Stomach (tissue), 9 donors: ENCODE measurements around the gene FUZ. TPM values are rescaled to one million over a fixed set of nuclear protein-coding genes. Genes with fewer than 3 reads are reported as not detected.
"Not testable (repeated sequence)": the region's sequence is repeated elsewhere in the genome, so short reads cannot be mapped to it uniquely, and the experiment has no call there.

ENCODE experiments used
- DNase-seq, 2 donors: peaks; one replicate each; pipeline versions ENCODE4 v3.0.0 to v3.0.0-alpha.2; 2013 to 2019
- H3K27ac ChIP-seq, 5 donors: fragments of 200-600 bp in 4 of 5; sonication (generic) in 4 of 5; one replicate each; pipeline ENCODE4 v1.5.1; 2013 to 2019; ENCODE audit warnings: mild to moderate bottlenecking in 1 of 5, moderate library complexity in 1 of 5
- H3K27me3 ChIP-seq, 3 donors: fragments of 200-600 bp; sonication (generic); one replicate each; pipeline ENCODE4 v1.5.1; 2017 to 2019; ENCODE audit warnings: mixed run types in 1 of 3
- H3K36me3 ChIP-seq, 4 donors: fragments of 200-600 bp; sonication (generic); 1 replicate in 3 of 4; 2 replicates in 1 of 4; pipeline ENCODE4 v1.5.1; 2016 to 2019
- H3K4me1 ChIP-seq, 4 donors: fragments of 200-600 bp; sonication (generic); one replicate each; pipeline ENCODE4 v1.5.1; 2016 to 2019
- H3K4me3 ChIP-seq, 4 donors: fragments of 200-600 bp; sonication (generic) in 3 of 4; one replicate each; pipeline ENCODE4 v1.5.1; 2016 to 2019; ENCODE audit warnings: mild to moderate bottlenecking in 1 of 4
- H3K9me3 ChIP-seq, 4 donors: fragments of 200-600 bp; sonication (generic); one replicate each; pipeline ENCODE4 v1.5.1; 2016 to 2019
- EP300 ChIP-seq: sonication (generic); formaldehyde crosslinking; IDR thresholded peaks from one replicate; pipeline ENCODE4 v1.6.1; 2017; ENCODE audit warnings: antibody characterized with exemption
- POLR2A ChIP-seq, 4 donors: fragments of 450-650 bp; IDR thresholded peaks; one replicate each; pipeline ENCODE4 v1.6.1; 2016; ENCODE audit warnings: antibody characterized with exemption in 4 of 4, control low read depth in 2 of 4, mild to moderate bottlenecking in 1 of 4, moderate library complexity in 1 of 4
- POLR2AphosphoS5 ChIP-seq, 3 donors: sonication (generic); formaldehyde crosslinking; IDR thresholded peaks; one replicate each; pipeline ENCODE4 v1.6.1; 2016; ENCODE audit warnings: antibody characterized with exemption in 3 of 3
- WGBS, 5 donors: extraction: QIAGEN DNeasy Blood & Tissue Kit in 3 of 5; methylation state at CpG; one replicate each; pipeline versions ENCODE4 v1.1.5 to v1.1.7; 2013 to 2018; 5-methylcytosine and 5-hydroxymethylcytosine counted together
- intact Hi-C: fragments of 100-400 bp; cut with DNase I; formaldehyde crosslinking; loops from one replicate; pipeline ENCODE4 v1.15.1; 2023; ENCODE audit warnings: low total_unique reads
- polyA plus RNA-seq, 3 donors: library from polyadenylated mRNA; stranded (reverse); fragments of 200-250 nt; gene quantifications; one replicate each; pipeline ENCODE4 v1.2.3, GENCODE V29; 2013
- total RNA-seq, 5 donors: library from RNA; depleted of rRNA; stranded (reverse); fragments of >200 nt; gene quantifications; one replicate each; pipeline versions ENCODE4 v1.1.0 to v1.2.3, GENCODE V29; 2014 to 2016
- TF ChIP-seq, protein P1 (sequence below), 7 experiments: fragments of 450-650 bp in 4 of 7; fragments of 200-600 bp in 3 of 7; sonication (generic) in 3 of 7; IDR thresholded peaks; one replicate each; pipeline ENCODE4 v1.5.1; 2016 to 2019; ENCODE audit warnings: antibody characterized with exemption in 7 of 7, control low read depth in 2 of 7, mild to moderate bottlenecking in 1 of 7
- donor health status: healthy with polysubstance abuse.
- donor health status: Bipolar disorder and iron deficiency.
- donor health status: healthy.

Gene FUZ
- total and polyA plus RNA-seq, 8 donors = 1.2 to 37.4 (median 15.5) TPM

DNA sequence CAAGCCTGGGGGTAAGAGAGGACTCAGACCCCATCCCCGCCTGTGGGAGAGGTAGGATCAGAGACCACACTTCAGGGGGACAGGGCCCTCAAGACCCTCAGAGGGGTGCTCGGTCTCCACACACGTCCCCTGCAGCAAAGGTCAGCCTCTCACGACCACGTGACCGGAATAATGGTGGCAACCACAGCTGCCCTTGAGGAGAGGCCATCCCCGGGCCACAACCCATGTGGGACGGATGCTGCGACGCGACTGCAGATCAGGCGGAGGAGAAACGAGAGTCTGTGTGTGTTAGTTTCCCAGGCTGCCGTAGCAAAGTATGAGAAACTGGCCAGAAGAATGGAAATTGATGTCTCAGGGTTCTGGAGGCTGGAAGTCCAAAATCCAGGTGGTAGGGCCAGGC, 13.9 kb upstream of the FUZ start:
- 86 to 94% (median 88%) methylated on average over 8 to 14 of the region's 14 CpGs for WGBS, 5 donors
- H3K4me1 ChIP-seq = peaks cover 0 to 24% (median 8%) of the 10 kb centered on the region in 4 donors
- DNase-seq = no peak
- H3K9me3 ChIP-seq = no peaks in the 10 kb centered on the region
- intact Hi-C loops = no loop called here
- H3K27ac ChIP-seq = no peak overlapping the region
- no peak overlapping the region for H3K4me3 ChIP-seq
- no peak for TF ChIP-seq EP300
- H3K27me3 ChIP-seq = no peaks in the 10 kb centered on the region
- H3K36me3 ChIP-seq = peaks cover 55 to 88% (median 77%) of the 10 kb centered on the region in 4 donors

DNA sequence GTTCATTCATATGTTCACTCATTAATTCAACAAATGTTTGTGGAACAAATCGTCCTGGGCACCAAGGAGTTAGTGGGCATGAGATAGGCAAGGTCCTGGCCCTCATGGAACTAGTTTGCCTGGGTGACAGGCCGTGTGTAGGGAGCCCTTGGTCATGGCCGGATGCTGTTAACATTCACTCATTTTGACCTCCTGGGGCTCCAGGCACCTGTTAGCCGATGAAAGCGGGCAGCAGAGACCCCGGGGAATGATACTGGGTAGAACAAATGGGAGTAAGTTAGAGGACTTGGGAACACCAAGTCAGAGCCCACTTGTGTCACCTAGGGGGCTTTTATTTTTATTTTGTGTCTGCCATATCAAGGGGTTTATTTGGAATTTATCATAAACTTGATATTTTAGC, 11.6 kb upstream of the FUZ start:
- H3K4me1 ChIP-seq = peaks cover 11 to 42% (median 23%) of the 10 kb centered on the region in 4 donors
- peaks cover 31 to 78% (median 66%) of the 10 kb centered on the region in 4 donors for H3K36me3 ChIP-seq
- intact Hi-C loops = no loop called here
- DNase-seq = no peak
- no peak overlapping the region for H3K4me3 ChIP-seq
- H3K27ac ChIP-seq = no peak overlapping the region
- H3K9me3 ChIP-seq = no peaks in the 10 kb centered on the region
- WGBS, 5 donors = 70 to 88% (median 81%) methylated on average over 6 of the region's 6 CpGs
- no peaks in the 10 kb centered on the region for H3K27me3 ChIP-seq
- TF ChIP-seq EP300 (no peak), POLR2AphosphoS5 (IDR thresholded peaks at IDR 0.05) (no peak), POLR2A (IDR thresholded peaks at IDR 0.05) (no peak)
- TF ChIP-seq, protein P1, sequence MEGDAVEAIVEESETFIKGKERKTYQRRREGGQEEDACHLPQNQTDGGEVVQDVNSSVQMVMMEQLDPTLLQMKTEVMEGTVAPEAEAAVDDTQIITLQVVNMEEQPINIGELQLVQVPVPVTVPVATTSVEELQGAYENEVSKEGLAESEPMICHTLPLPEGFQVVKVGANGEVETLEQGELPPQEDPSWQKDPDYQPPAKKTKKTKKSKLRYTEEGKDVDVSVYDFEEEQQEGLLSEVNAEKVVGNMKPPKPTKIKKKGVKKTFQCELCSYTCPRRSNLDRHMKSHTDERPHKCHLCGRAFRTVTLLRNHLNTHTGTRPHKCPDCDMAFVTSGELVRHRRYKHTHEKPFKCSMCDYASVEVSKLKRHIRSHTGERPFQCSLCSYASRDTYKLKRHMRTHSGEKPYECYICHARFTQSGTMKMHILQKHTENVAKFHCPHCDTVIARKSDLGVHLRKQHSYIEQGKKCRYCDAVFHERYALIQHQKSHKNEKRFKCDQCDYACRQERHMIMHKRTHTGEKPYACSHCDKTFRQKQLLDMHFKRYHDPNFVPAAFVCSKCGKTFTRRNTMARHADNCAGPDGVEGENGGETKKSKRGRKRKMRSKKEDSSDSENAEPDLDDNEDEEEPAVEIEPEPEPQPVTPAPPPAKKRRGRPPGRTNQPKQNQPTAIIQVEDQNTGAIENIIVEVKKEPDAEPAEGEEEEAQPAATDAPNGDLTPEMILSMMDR (IDR thresholded peaks at IDR 0.05) = no peak

DNA sequence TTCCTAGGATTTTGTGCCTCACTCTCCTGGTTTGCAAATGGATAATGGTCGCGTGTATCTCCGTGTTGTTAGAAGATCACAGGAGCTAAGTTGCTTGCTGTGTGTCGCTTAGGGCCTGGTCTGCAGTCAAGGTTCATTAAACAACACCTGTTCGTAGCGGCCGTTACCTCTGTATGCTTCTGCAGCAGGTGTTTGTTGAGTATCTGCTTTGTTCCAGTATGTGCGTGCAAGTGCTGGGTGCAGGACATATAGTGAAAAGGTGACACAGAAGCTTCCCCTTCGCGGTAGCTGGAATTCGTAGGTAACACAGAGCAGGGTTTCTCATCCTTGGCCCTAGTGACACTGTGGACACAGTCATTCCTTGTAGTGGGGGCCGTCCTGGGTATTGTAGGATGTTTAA, 10.4 kb upstream of the FUZ start:
- peaks cover 20 to 66% (median 54%) of the 10 kb centered on the region in 4 donors for H3K36me3 ChIP-seq
- DNase-seq = peak in 1 of 2 donors; percentile 32
- H3K9me3 ChIP-seq = no peaks in the 10 kb centered on the region
- H3K4me3 ChIP-seq = no peak overlapping the region
- intact Hi-C loops = no loop called here
- H3K27me3 ChIP-seq = no peaks in the 10 kb centered on the region
- H3K4me1 ChIP-seq = peaks cover 22 to 54% (median 34%) of the 10 kb centered on the region in 4 donors
- no peak overlapping the region for H3K27ac ChIP-seq
- TF ChIP-seq EP300 (no peak), POLR2AphosphoS5 (IDR thresholded peaks at IDR 0.05) (no peak), POLR2A (IDR thresholded peaks at IDR 0.05) (no peak)
- TF ChIP-seq, protein P1 (IDR thresholded peaks at IDR 0.05) = no peak
- 87 to 93% (median 93%) methylated on average over 12 of the region's 12 CpGs for WGBS, 5 donors

DNA sequence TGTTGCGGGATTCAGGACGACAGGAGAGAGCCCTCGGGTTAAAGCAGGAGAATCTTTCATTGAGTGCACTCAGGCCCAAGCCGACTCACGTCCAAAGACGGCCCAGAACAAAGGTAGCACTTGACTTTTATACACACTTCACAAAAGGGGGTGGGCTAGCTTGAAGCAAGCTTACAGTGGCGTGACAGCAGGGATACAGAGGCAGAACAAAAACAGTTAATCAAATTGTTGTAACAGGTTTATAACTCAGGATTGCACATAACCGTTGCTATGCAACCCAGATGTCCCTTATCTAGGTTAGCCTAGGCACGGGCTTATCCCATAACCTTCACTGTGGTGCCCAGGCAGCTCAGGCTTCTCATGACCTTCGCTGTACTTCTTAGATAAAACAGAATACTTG, 7.0 kb upstream of the FUZ start:
- intact Hi-C loops = no loop called here

DNA sequence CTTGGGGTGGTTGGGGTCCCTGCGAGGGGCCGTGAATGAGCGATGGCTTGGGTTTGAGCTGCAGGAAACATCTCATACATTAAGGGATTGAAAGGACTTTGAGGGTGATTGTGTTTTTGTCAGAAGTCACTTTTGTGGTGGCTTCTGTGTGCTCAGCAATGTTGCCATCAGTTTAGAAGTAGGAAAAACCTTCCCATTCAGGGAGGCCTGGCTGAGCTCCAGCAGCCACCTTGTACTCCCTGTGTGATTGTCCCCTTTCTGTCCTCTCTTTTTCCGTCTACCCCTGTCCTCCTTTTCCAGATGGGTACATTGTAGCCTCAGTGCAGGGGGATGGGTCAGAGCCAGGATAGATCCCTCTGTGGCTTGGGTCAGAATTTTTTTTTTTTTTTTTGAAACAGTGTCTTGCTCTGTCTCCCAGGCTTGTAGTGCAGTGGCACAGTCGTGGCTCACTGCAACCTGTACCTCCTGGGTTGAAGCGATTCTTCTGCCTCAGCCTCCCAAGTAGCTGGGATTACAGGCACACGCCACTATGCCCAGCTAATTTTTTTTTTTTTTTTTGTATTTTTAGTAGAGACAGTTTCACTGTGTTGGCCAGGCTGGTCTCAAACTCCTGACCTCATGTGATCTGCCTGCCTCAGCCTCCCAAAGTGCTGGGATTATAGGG, 6.5 kb upstream of the FUZ start:
- Histone ChIP-seq H3K27ac (peak overlapping the region; percentile 20 to 97 (median 92)), H3K4me3 (peak overlapping the region; percentile 69 to 88 (median 78)), H3K36me3 (peaks cover 14 to 35% (median 32%) of the 10 kb centered on the region in 4 donors), H3K4me1 (peaks cover 28 to 45% (median 38%) of the 10 kb centered on the region in 4 donors)
- DNase-seq = peak; percentile 36 to 45
- H3K9me3 ChIP-seq, intact Hi-C loops, H3K27me3 ChIP-seq: not testable (repeated sequence)
- 53 to 72% (median 64%) methylated on average over 7 of the region's 7 CpGs for WGBS, 5 donors

More for the DNA sequence above, 7.0 kb upstream of the FUZ start:
- Histone ChIP-seq H3K27me3 (no peaks in the 10 kb centered on the region), H3K4me1 (peaks cover 28 to 50% (median 38%) of the 10 kb centered on the region in 4 donors), H3K27ac (peak overlapping the region; percentile 5 to 94 (median 54)), H3K4me3 (peak overlapping the region in 2 of 4 donors; percentile 85 to 88), H3K36me3 (peaks cover 14 to 37% (median 33%) of the 10 kb centered on the region in 4 donors), H3K9me3 (no peaks in the 10 kb centered on the region)
- TF ChIP-seq, protein P1 (IDR thresholded peaks at IDR 0.05) = no peak
- TF ChIP-seq EP300 (no peak), POLR2A (IDR thresholded peaks at IDR 0.05) (no peak), POLR2AphosphoS5 (IDR thresholded peaks at IDR 0.05) (peak in 1 of 3 donors; percentile 22)
- DNase-seq = peak; percentile 47 to 65
- WGBS, 5 donors = 38 to 57% (median 55%) methylated on average over 10 of the region's 10 CpGs
